ENCODE measurements around the gene KLF5.

Gene KLF5

GRCh38 chr13:73077865-73078264 is 19.1 kb downstream of the KLF5 start:
- H3K27ac ChIP-seq (ENCODE audit: low read depth in 2 of 2, low read length in 2 of 2), result no peak overlapping the region

GRCh38 chr13:73079359-73079758 is 20.6 kb downstream of the KLF5 start:
- Histone ChIP-seq H3K4me1 (ENCODE audit: control insufficient read depth in 2 of 2, insufficient read depth in 2 of 2, low read length in 2 of 2) (peaks cover 8 to 22% of the 10 kb centered on the region in 2 donors), H3K9ac (ENCODE audit: low read depth in 1 of 2, low read length in 2 of 2) (no peak overlapping the region), H3K9me3 (ENCODE audit: control insufficient read depth in 2 of 2, low read length in 2 of 2) (no peaks in the 10 kb centered on the region), H3K27ac (ENCODE audit: low read depth in 2 of 2, low read length in 2 of 2) (peak overlapping the region in 1 of 2 donors; percentile 50), H3K27me3 (ENCODE audit: control insufficient read depth in 2 of 2, insufficient read depth in 2 of 2, low read length in 2 of 2) (no peaks in the 10 kb centered on the region), H3K4me3 (ENCODE audit: low read length in 2 of 2) (no peak overlapping the region), H3K36me3 (ENCODE audit: control insufficient read depth in 2 of 2, insufficient read depth in 2 of 2, low read length in 2 of 2) (peaks cover 13 to 15% of the 10 kb centered on the region in 2 donors)

More at GRCh38 chr13:73077865-73078264, 19.1 kb downstream of the KLF5 start:
- no peak overlapping the region for H3K9ac ChIP-seq (ENCODE audit: low read depth in 1 of 2, low read length in 2 of 2)
- no peaks in the 10 kb centered on the region for H3K9me3 ChIP-seq (ENCODE audit: control insufficient read depth in 2 of 2, low read length in 2 of 2)
- no peaks in the 10 kb centered on the region for H3K27me3 ChIP-seq (ENCODE audit: control insufficient read depth in 2 of 2, insufficient read depth in 2 of 2, low read length in 2 of 2)
- peaks cover 13 to 15% of the 10 kb centered on the region in 2 donors for H3K36me3 ChIP-seq (ENCODE audit: control insufficient read depth in 2 of 2, insufficient read depth in 2 of 2, low read length in 2 of 2)
- H3K4me1 ChIP-seq (ENCODE audit: control insufficient read depth in 2 of 2, insufficient read depth in 2 of 2, low read length in 2 of 2), result peaks cover 11 to 27% of the 10 kb centered on the region in 2 donors
- H3K4me3 ChIP-seq (ENCODE audit: low read length in 2 of 2), result no peak overlapping the region

- no peaks in the 10 kb centered on the region for H3K27me3 ChIP-seq (ENCODE audit: control insufficient read depth in 2 of 2, insufficient read depth in 2 of 2, low read length in 2 of 2)
- H3K27ac ChIP-seq (ENCODE audit: low read depth in 2 of 2, low read length in 2 of 2), result no peak overlapping the region
- H3K36me3 ChIP-seq (ENCODE audit: control insufficient read depth in 2 of 2, insufficient read depth in 2 of 2, low read length in 2 of 2), result peaks cover 5 to 6% of the 10 kb centered on the region in 2 donors
- H3K9me3 ChIP-seq (ENCODE audit: control insufficient read depth in 2 of 2, low read length in 2 of 2), result no peaks in the 10 kb centered on the region
- H3K9ac ChIP-seq (ENCODE audit: low read depth in 1 of 2, low read length in 2 of 2), result no peak overlapping the region
- H3K4me3 ChIP-seq (ENCODE audit: low read length in 2 of 2), result no peak overlapping the region
- H3K4me1 ChIP-seq (ENCODE audit: control insufficient read depth in 2 of 2, insufficient read depth in 2 of 2, low read length in 2 of 2), result peaks cover 0 to 9% of the 10 kb centered on the region in 2 donors
These were observed 22.6 kb downstream of the KLF5 start for GRCh38 chr13:73081256-73081915.

DNA sequence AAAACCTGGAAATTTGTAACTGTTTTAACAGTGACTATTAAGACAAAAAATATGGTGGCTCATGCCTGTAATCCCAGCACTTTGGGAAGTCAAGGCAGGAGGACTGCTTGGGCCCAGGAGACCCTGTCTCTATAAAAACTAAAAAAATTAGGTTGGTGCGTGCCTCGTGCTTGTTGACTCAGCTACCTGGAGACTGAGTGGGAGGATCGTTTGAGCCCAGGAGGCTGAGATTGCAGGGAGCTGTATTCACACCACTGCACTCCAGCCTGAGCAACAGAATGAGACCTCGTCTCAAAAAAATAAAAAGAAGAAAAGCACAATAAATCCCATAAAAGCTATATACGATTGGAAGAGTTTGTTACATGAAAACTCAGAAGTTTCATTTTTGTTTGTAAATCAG is 23.7 kb downstream of the KLF5 start:
- H3K4me1 ChIP-seq (ENCODE audit: control insufficient read depth in 2 of 2, insufficient read depth in 2 of 2, low read length in 2 of 2), result peaks cover 0 to 5% of the 10 kb centered on the region in 2 donors
- no peaks in the 10 kb centered on the region for H3K27me3 ChIP-seq (ENCODE audit: control insufficient read depth in 2 of 2, insufficient read depth in 2 of 2, low read length in 2 of 2)
- H3K4me3 ChIP-seq (ENCODE audit: low read length in 2 of 2), result no peak overlapping the region
- no peaks in the 10 kb centered on the region for H3K36me3 ChIP-seq (ENCODE audit: control insufficient read depth in 2 of 2, insufficient read depth in 2 of 2, low read length in 2 of 2)
- H3K9me3 ChIP-seq (ENCODE audit: control insufficient read depth in 2 of 2, low read length in 2 of 2), result no peaks in the 10 kb centered on the region
- H3K9ac ChIP-seq (ENCODE audit: low read depth in 1 of 2, low read length in 2 of 2), result no peak overlapping the region
- no peak overlapping the region for H3K27ac ChIP-seq (ENCODE audit: low read depth in 2 of 2, low read length in 2 of 2)

GRCh38 chr13:73082895-73083294 is 24.1 kb downstream of the KLF5 start:
- Histone ChIP-seq H3K27ac (ENCODE audit: low read depth in 2 of 2, low read length in 2 of 2) (no peak overlapping the region), H3K4me3 (ENCODE audit: low read length in 2 of 2) (no peak overlapping the region), H3K4me1 (ENCODE audit: control insufficient read depth in 2 of 2, insufficient read depth in 2 of 2, low read length in 2 of 2) (peaks cover 0 to 2% of the 10 kb centered on the region in 2 donors), H3K36me3 (ENCODE audit: control insufficient read depth in 2 of 2, insufficient read depth in 2 of 2, low read length in 2 of 2) (no peaks in the 10 kb centered on the region), H3K9ac (ENCODE audit: low read depth in 1 of 2, low read length in 2 of 2) (no peak overlapping the region), H3K9me3 (ENCODE audit: control insufficient read depth in 2 of 2, low read length in 2 of 2) (no peaks in the 10 kb centered on the region), H3K27me3 (ENCODE audit: control insufficient read depth in 2 of 2, insufficient read depth in 2 of 2, low read length in 2 of 2) (no peaks in the 10 kb centered on the region)

DNA sequence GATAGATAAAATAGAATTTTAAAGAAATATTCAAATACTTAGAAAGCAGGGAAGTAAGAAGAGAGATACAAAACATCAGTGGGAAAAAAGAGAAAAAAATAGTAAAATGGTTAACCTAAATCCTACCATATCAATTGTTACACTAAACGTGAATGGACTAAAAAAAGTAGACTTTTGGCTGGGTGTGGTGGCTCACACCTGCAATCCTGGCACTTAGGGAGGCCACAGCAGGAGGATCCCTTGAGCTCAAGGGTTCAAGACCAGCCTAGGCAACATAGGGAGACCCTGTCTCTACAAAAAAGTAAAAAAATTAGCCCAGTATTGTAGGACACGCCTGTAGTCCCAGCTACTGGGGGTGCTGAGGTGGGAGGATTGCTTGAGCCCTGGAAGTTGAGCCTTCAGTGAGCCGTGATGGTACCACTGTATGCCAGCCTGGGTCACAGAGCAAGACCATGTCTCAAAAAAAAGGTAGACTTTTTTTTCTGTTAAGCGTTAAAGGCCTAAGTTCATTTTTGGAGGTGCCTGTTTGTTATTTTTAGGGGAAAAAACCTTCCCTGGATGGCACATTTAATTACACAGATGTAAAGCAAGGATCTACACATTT is 29.6 kb downstream of the KLF5 start:
- Histone ChIP-seq H3K4me3 (ENCODE audit: low read length in 2 of 2) (no peak overlapping the region), H3K4me1 (ENCODE audit: control insufficient read depth in 2 of 2, insufficient read depth in 2 of 2, low read length in 2 of 2) (peaks cover 3 to 12% of the 10 kb centered on the region in 2 donors), H3K36me3 (ENCODE audit: control insufficient read depth in 2 of 2, insufficient read depth in 2 of 2, low read length in 2 of 2) (no peaks in the 10 kb centered on the region), H3K9ac (ENCODE audit: low read depth in 1 of 2, low read length in 2 of 2) (no peak overlapping the region), H3K27me3 (ENCODE audit: control insufficient read depth in 2 of 2, insufficient read depth in 2 of 2, low read length in 2 of 2) (no peaks in the 10 kb centered on the region), H3K27ac (ENCODE audit: low read depth in 2 of 2, low read length in 2 of 2) (no peak overlapping the region), H3K9me3 (ENCODE audit: control insufficient read depth in 2 of 2, low read length in 2 of 2) (peaks cover 0 to 4% of the 10 kb centered on the region in 2 donors)

DNA sequence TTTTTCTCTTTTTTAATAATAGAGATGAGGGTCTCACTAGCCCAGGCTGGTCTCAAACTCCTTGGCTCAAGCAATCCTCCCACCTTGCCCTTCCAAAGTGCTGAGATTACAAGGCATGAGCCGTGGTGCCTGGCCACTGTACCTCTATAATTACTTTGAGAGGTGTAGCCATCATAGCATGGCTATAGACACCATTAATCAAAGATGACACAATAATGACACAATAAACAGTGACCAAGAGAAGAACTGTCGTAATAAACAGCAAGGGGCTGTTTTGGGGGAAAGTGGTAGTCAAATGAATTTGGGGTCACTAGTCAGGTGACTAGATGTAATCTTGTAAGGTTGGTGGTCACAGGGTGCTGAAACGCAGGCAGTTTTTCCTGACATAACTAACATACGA is 30.4 kb downstream of the KLF5 start:
- Histone ChIP-seq H3K9me3 (ENCODE audit: control insufficient read depth in 2 of 2, low read length in 2 of 2) (peaks cover 0 to 4% of the 10 kb centered on the region in 2 donors), H3K4me3 (ENCODE audit: low read length in 2 of 2) (no peak overlapping the region), H3K27ac (ENCODE audit: low read depth in 2 of 2, low read length in 2 of 2) (no peak overlapping the region), H3K4me1 (ENCODE audit: control insufficient read depth in 2 of 2, insufficient read depth in 2 of 2, low read length in 2 of 2) (peaks cover 3 to 12% of the 10 kb centered on the region in 2 donors), H3K9ac (ENCODE audit: low read depth in 1 of 2, low read length in 2 of 2) (no peak overlapping the region), H3K27me3 (ENCODE audit: control insufficient read depth in 2 of 2, insufficient read depth in 2 of 2, low read length in 2 of 2) (no peaks in the 10 kb centered on the region), H3K36me3 (ENCODE audit: control insufficient read depth in 2 of 2, insufficient read depth in 2 of 2, low read length in 2 of 2) (no peaks in the 10 kb centered on the region)

GRCh38 chr13:73090116-73090822 is 31.5 kb downstream of the KLF5 start:
- no peaks in the 10 kb centered on the region for H3K27me3 ChIP-seq (ENCODE audit: control insufficient read depth in 2 of 2, insufficient read depth in 2 of 2, low read length in 2 of 2)
- H3K36me3 ChIP-seq (ENCODE audit: control insufficient read depth in 2 of 2, insufficient read depth in 2 of 2, low read length in 2 of 2), result no peaks in the 10 kb centered on the region
- peaks cover 0 to 4% of the 10 kb centered on the region in 2 donors for H3K9me3 ChIP-seq (ENCODE audit: control insufficient read depth in 2 of 2, low read length in 2 of 2)
- H3K4me1 ChIP-seq (ENCODE audit: control insufficient read depth in 2 of 2, insufficient read depth in 2 of 2, low read length in 2 of 2), result peaks cover 3 to 12% of the 10 kb centered on the region in 2 donors
- peak overlapping the region; percentile 76 to 88 for H3K27ac ChIP-seq (ENCODE audit: low read depth in 2 of 2, low read length in 2 of 2)
- peak overlapping the region; percentile 14 to 48 for H3K9ac ChIP-seq (ENCODE audit: low read depth in 1 of 2, low read length in 2 of 2)
- no peak overlapping the region for H3K4me3 ChIP-seq (ENCODE audit: low read length in 2 of 2)

- H3K4me3 ChIP-seq (ENCODE audit: low read length in 2 of 2), result no peak overlapping the region
- H3K36me3 ChIP-seq (ENCODE audit: control insufficient read depth in 2 of 2, insufficient read depth in 2 of 2, low read length in 2 of 2), result no peaks in the 10 kb centered on the region
- peak overlapping the region in 1 of 2 donors; percentile 48 for H3K9ac ChIP-seq (ENCODE audit: low read depth in 1 of 2, low read length in 2 of 2)
- H3K4me1 ChIP-seq (ENCODE audit: control insufficient read depth in 2 of 2, insufficient read depth in 2 of 2, low read length in 2 of 2), result peaks cover 3 to 12% of the 10 kb centered on the region in 2 donors
- H3K27ac ChIP-seq (ENCODE audit: low read depth in 2 of 2, low read length in 2 of 2), result peak overlapping the region; percentile 76 to 88
- peaks cover 0 to 4% of the 10 kb centered on the region in 2 donors for H3K9me3 ChIP-seq (ENCODE audit: control insufficient read depth in 2 of 2, low read length in 2 of 2)
- no peaks in the 10 kb centered on the region for H3K27me3 ChIP-seq (ENCODE audit: control insufficient read depth in 2 of 2, insufficient read depth in 2 of 2, low read length in 2 of 2)
These were observed 32.0 kb downstream of the KLF5 start for GRCh38 chr13:73090823-73091187.

- no peak overlapping the region for H3K4me3 ChIP-seq (ENCODE audit: low read length in 2 of 2)
- H3K36me3 ChIP-seq (ENCODE audit: control insufficient read depth in 2 of 2, insufficient read depth in 2 of 2, low read length in 2 of 2), result no peaks in the 10 kb centered on the region
- peaks cover 0 to 4% of the 10 kb centered on the region in 2 donors for H3K9me3 ChIP-seq (ENCODE audit: control insufficient read depth in 2 of 2, low read length in 2 of 2)
- H3K27me3 ChIP-seq (ENCODE audit: control insufficient read depth in 2 of 2, insufficient read depth in 2 of 2, low read length in 2 of 2), result no peaks in the 10 kb centered on the region
- peaks cover 3 to 12% of the 10 kb centered on the region in 2 donors for H3K4me1 ChIP-seq (ENCODE audit: control insufficient read depth in 2 of 2, insufficient read depth in 2 of 2, low read length in 2 of 2)
- H3K9ac ChIP-seq (ENCODE audit: low read depth in 1 of 2, low read length in 2 of 2), result no peak overlapping the region
- no peak overlapping the region for H3K27ac ChIP-seq (ENCODE audit: low read depth in 2 of 2, low read length in 2 of 2)
These were observed 34.0 kb downstream of the KLF5 start for GRCh38 chr13:73092829-73093228.

Measured in mucosa of rectum (tissue), 2 donors.